Measurements from ENCODE around the gene PSMG1.
"Not testable (repeated sequence)": the region's sequence is repeated elsewhere in the genome, so short reads cannot be mapped to it uniquely, and the experiment has no call there.

The PSMG1 gene

GRCh38 chr21:39156024-39156423 lies 27.2 kb downstream of the PSMG1 start:
- no peak for TF ChIP-seq POLR2A (IDR thresholded peaks at IDR 0.05; ENCODE audit: low read depth, low read length)
- DNase-seq (ENCODE audit: insufficient read length, low spot score) (peak; percentile 37), FAIRE-seq (no peak)

- no peak for TF ChIP-seq POLR2A (IDR thresholded peaks at IDR 0.05; ENCODE audit: low read depth, low read length)
- FAIRE-seq (no peak), DNase-seq (ENCODE audit: insufficient read length, low spot score) (no peak)
Measured at GRCh38 chr21:39155578-39155977, 27.7 kb downstream of the PSMG1 start.

- no peak for TF ChIP-seq POLR2A (IDR thresholded peaks at IDR 0.05; ENCODE audit: low read depth, low read length)
- DNase-seq (ENCODE audit: insufficient read length, low spot score): no peak
- no peak for FAIRE-seq
Measured at GRCh38 chr21:39153842-39154241, 29.4 kb downstream of the PSMG1 start.

- no peak for DNase-seq (ENCODE audit: insufficient read length, low spot score)
- no peak for FAIRE-seq
- no peak for TF ChIP-seq POLR2A (IDR thresholded peaks at IDR 0.05; ENCODE audit: low read depth, low read length)
Measured at GRCh38 chr21:39153373-39153772, 29.9 kb downstream of the PSMG1 start.

GRCh38 chr21:39152271-39152670 lies 31.0 kb downstream of the PSMG1 start:
- no peak for FAIRE-seq
- DNase-seq (ENCODE audit: insufficient read length, low spot score): no peak
- no peak for TF ChIP-seq POLR2A (IDR thresholded peaks at IDR 0.05; ENCODE audit: low read depth, low read length)

GRCh38 chr21:39150877-39151276 lies 32.4 kb downstream of the PSMG1 start:
- no peak for FAIRE-seq
- TF ChIP-seq POLR2A (IDR thresholded peaks at IDR 0.05; ENCODE audit: low read depth, low read length): no peak
- DNase-seq (ENCODE audit: insufficient read length, low spot score): no peak

- TF ChIP-seq POLR2A (IDR thresholded peaks at IDR 0.05; ENCODE audit: low read depth, low read length): no peak
- DNase-seq (ENCODE audit: insufficient read length, low spot score) (no peak), FAIRE-seq (no peak)
Measured at GRCh38 chr21:39150316-39150715, 32.9 kb downstream of the PSMG1 start.

- DNase-seq (ENCODE audit: insufficient read length, low spot score): no peak
- FAIRE-seq: no peak
- no peak for TF ChIP-seq POLR2A (IDR thresholded peaks at IDR 0.05; ENCODE audit: low read depth, low read length)
Measured at GRCh38 chr21:39149882-39150281, 33.4 kb downstream of the PSMG1 start.

GRCh38 chr21:39148975-39149374 lies 34.3 kb downstream of the PSMG1 start:
- FAIRE-seq (no peak), DNase-seq (ENCODE audit: insufficient read length, low spot score) (no peak)
- no peak for TF ChIP-seq POLR2A (IDR thresholded peaks at IDR 0.05; ENCODE audit: low read depth, low read length)

GRCh38 chr21:39144191-39144590 lies 39.1 kb downstream of the PSMG1 start:
- no peak for FAIRE-seq
- no peak for DNase-seq (ENCODE audit: insufficient read length, low spot score)
- no peak for TF ChIP-seq POLR2A (IDR thresholded peaks at IDR 0.05; ENCODE audit: low read depth, low read length)

- FAIRE-seq (no peak), DNase-seq (ENCODE audit: insufficient read length, low spot score) (no peak)
- no peak for TF ChIP-seq POLR2A (IDR thresholded peaks at IDR 0.05; ENCODE audit: low read depth, low read length)
Measured at GRCh38 chr21:39142972-39143371, 40.3 kb downstream of the PSMG1 start.

GRCh38 chr21:39141502-39141901 lies 41.7 kb downstream of the PSMG1 start:
- no peak for FAIRE-seq
- no peak for DNase-seq (ENCODE audit: insufficient read length, low spot score)
- no peak for TF ChIP-seq POLR2A (IDR thresholded peaks at IDR 0.05; ENCODE audit: low read depth, low read length)

- DNase-seq (ENCODE audit: insufficient read length, low spot score) (no peak), FAIRE-seq (no peak)
- TF ChIP-seq POLR2A (IDR thresholded peaks at IDR 0.05; ENCODE audit: low read depth, low read length): no peak
Measured at GRCh38 chr21:39137248-39138178, 45.7 kb downstream of the PSMG1 start.

GRCh38 chr21:39136711-39137110 lies 46.5 kb downstream of the PSMG1 start:
- no peak for FAIRE-seq
- no peak for DNase-seq (ENCODE audit: insufficient read length, low spot score)
- no peak for TF ChIP-seq POLR2A (IDR thresholded peaks at IDR 0.05; ENCODE audit: low read depth, low read length)

- FAIRE-seq; DNase-seq (ENCODE audit: insufficient read length, low spot score): not testable (repeated sequence)
Measured at GRCh38 chr21:39136138-39136537, 47.1 kb downstream of the PSMG1 start.

Data from H54 (cell line).